SK-N-SH (cell line): ENCODE results near the gene CD34. TPM values are rescaled to one million over a fixed set of nuclear protein-coding genes. Genes with fewer than 3 reads are reported as not detected.

Experiments used
- CTCF ChIA-PET: fragments of 300-600, 350-600 bp; formaldehyde crosslinking; extraction: SDS; loops from one replicate; lab custom pipeline; 2021; lab: Yijun Ruan, JAX
- POLR2A ChIA-PET: fragments of 350-600 bp; sonication (Branson Sonifier 250); formaldehyde crosslinking; extraction: SDS; loops from one replicate; lab custom pipeline; 2020; ENCODE audit warnings: antibody characterized with exemption, inconsistent platforms; lab: Yijun Ruan, JAX
- DNase-seq: peaks from one replicate; pipeline ENCODE4 v3.0.0; 2012
- H2AFZ ChIP-seq: fragments of 200-600 bp; sonication (generic); 2 replicates; pipeline ENCODE4 v1.8.1; 2016; ENCODE audit warnings: antibody characterized with exemption, mild to moderate bottlenecking, low read depth
- H3F3A ChIP-seq: fragments of 200-600 bp; sonication (generic); replicated peaks from 2 replicates; pipeline ENCODE3; 2016; ENCODE audit warnings: antibody characterized with exemption, mild to moderate bottlenecking; ENCODE audit not compliant: insufficient read depth
- H3K27ac ChIP-seq, 2 experiments: fragments of 200-500 bp in 1 of 2; fragments of 200-600 bp in 1 of 2; sonication (Bioruptor generic) in 1 of 2; sonication (generic), shearing (Covaris generic) in 1 of 2; 2 replicates each; pipeline versions ENCODE4 v1.5.1 to v1.6.1; 2014 to 2016; ENCODE audit warnings: low read depth in 2 of 2, inconsistent platforms in 1 of 2, low read length in 1 of 2, mild to moderate bottlenecking in 1 of 2, mixed read lengths in 1 of 2
- H3K27me3 ChIP-seq: fragments of 200-600 bp; sonication (generic), shearing (Covaris generic); 2 replicates; pipeline ENCODE4 v1.6.1; 2016; ENCODE audit warnings: mixed run types; ENCODE audit not compliant: insufficient read depth
- H3K36me3 ChIP-seq, 2 experiments: fragments of 200-500 bp in 1 of 2; fragments of 200-600 bp in 1 of 2; sonication (Bioruptor generic) in 1 of 2; sonication (generic) in 1 of 2; replicated peaks in 1 of 2; 2 replicates each; pipeline versions ENCODE3 to v1.5.1; 2014 to 2016; ENCODE audit warnings: low read length in 1 of 2, mild to moderate bottlenecking in 1 of 2; ENCODE audit not compliant: insufficient read depth in 2 of 2, control insufficient read depth in 1 of 2
- H3K4me1 ChIP-seq, 2 experiments: fragments of 200-500 bp in 1 of 2; fragments of 200-600 bp in 1 of 2; sonication (Bioruptor generic) in 1 of 2; sonication (generic), shearing (Covaris generic) in 1 of 2; 2 replicates each; pipeline versions ENCODE4 v1.5.1 to v1.6.1; 2014 to 2016; ENCODE audit warnings: low read depth in 1 of 2, low read length in 1 of 2, mixed run types in 1 of 2; ENCODE audit not compliant: insufficient read depth in 2 of 2, control insufficient read depth in 1 of 2
- H3K4me2 ChIP-seq: fragments of 200-600 bp; sonication (generic), shearing (Covaris generic); 2 replicates; pipeline ENCODE4 v1.6.1; 2017; ENCODE audit warnings: mixed run types
- H3K4me3 ChIP-seq, 2 experiments: fragments of 200-500 bp in 1 of 2; fragments of 200-600 bp in 1 of 2; sonication (Bioruptor generic) in 1 of 2; sonication (generic), shearing (Covaris generic) in 1 of 2; 2 replicates each; pipeline versions ENCODE4 v1.5.1 to v1.8.1; 2014 to 2016; ENCODE audit warnings: low read depth in 2 of 2, inconsistent platforms in 1 of 2, low read length in 1 of 2, mild to moderate bottlenecking in 1 of 2, mixed read lengths in 1 of 2, moderate library complexity in 1 of 2
- H3K79me2 ChIP-seq: fragments of 200-600 bp; sonication (generic); 2 replicates; pipeline ENCODE4 v1.8.1; 2017; ENCODE audit warnings: mild to moderate bottlenecking; ENCODE audit not compliant: insufficient read depth
- H3K9ac ChIP-seq: fragments of 200-600 bp; sonication (generic); 2 replicates; pipeline ENCODE4 v1.6.1; 2017; ENCODE audit warnings: mixed run types
- H3K9me2 ChIP-seq: fragments of 200-600 bp; sonication (generic); 2 replicates; pipeline ENCODE4 v1.6.1; 2017; ENCODE audit warnings: mixed run types
- H3K9me3 ChIP-seq: fragments of 200-600 bp; sonication (generic); 2 replicates; pipeline ENCODE4 v1.6.1; 2017; ENCODE audit warnings: mixed run types, mild to moderate bottlenecking, moderate library complexity
- H4K20me1 ChIP-seq: fragments of 200-600 bp; sonication (generic); 2 replicates; pipeline ENCODE4 v1.6.1; 2017; ENCODE audit warnings: mild to moderate bottlenecking, mixed run types; ENCODE audit not compliant: insufficient read depth
- CTCF ChIP-seq: fragments of 200-600 bp; sonication (generic); IDR thresholded peaks from 2 replicates; pipeline ENCODE4 v1.6.1; 2017; ENCODE audit warnings: antibody characterized with exemption, mild to moderate bottlenecking, moderate library complexity
- EP300 ChIP-seq, 2 experiments: IDR thresholded peaks; 2 replicates each; pipeline versions ENCODE4 v1.4.0 to v1.6.1; 2012; ENCODE audit warnings: borderline replicate concordance in 1 of 2, low read depth in 1 of 2, low read length in 1 of 2
- FOSL2 ChIP-seq: IDR thresholded peaks from 2 replicates; pipeline ENCODE4 v1.4.0; 2012; ENCODE audit warnings: low read depth, mild to moderate bottlenecking, moderate library complexity, borderline replicate concordance
- GABPA ChIP-seq: IDR thresholded peaks from 2 replicates; pipeline ENCODE4 v1.4.0; 2012; ENCODE audit warnings: low read depth, mild to moderate bottlenecking
- GATA2 ChIP-seq: sonication (generic); formaldehyde crosslinking; IDR thresholded peaks from 2 replicates; pipeline ENCODE4 v1.5.0; 2020; ENCODE audit warnings: mild to moderate bottlenecking, missing genetic modification reagents
- JUND ChIP-seq: IDR thresholded peaks from 2 replicates; pipeline ENCODE4 v1.4.0; 2012
- NFIC ChIP-seq: IDR thresholded peaks from 2 replicates; pipeline ENCODE4 v1.4.0; 2012; ENCODE audit warnings: borderline replicate concordance
- PBX3 ChIP-seq: IDR thresholded peaks from 2 replicates; pipeline ENCODE4; 2012
- POLR2AphosphoS5 ChIP-seq: IDR thresholded peaks from 2 replicates; pipeline ENCODE4 v1.6.1; 2012; ENCODE audit warnings: low read depth, low read length
- REST ChIP-seq: IDR thresholded peaks from 2 replicates; pipeline ENCODE4 v1.6.1; 2012; ENCODE audit warnings: mild to moderate bottlenecking, low read depth, low read length, moderate library complexity
- RFX5 ChIP-seq: IDR thresholded peaks from 2 replicates; pipeline ENCODE4 v1.6.1; 2012; ENCODE audit warnings: mild to moderate bottlenecking, improper control_type of control experiment, low read length
- RXRA ChIP-seq: IDR thresholded peaks from 2 replicates; pipeline ENCODE4 v1.4.0; 2012; ENCODE audit warnings: low read depth, mild to moderate bottlenecking, borderline replicate concordance
- SMC3 ChIP-seq: IDR thresholded peaks from 2 replicates; pipeline ENCODE4 v1.6.1; 2012; ENCODE audit warnings: low read depth, low read length, improper control_type of control experiment
- USF2 ChIP-seq: fragments of 150-350 bp; IDR thresholded peaks from 2 replicates; pipeline ENCODE4 v1.6.1; 2017; ENCODE audit warnings: antibody characterized with exemption, low read length, low read depth, borderline replicate concordance
- YY1 ChIP-seq: IDR thresholded peaks from 2 replicates; pipeline ENCODE4 v1.4.0; 2012; ENCODE audit warnings: low read depth, mild to moderate bottlenecking
- ZBTB33 ChIP-seq: IDR thresholded peaks from 2 replicates; pipeline ENCODE4 v1.4.0; 2012; ENCODE audit warnings: low read depth, borderline replicate concordance
- WGBS: methylation state at CpG from one replicate; pipeline ENCODE4 v1.1.6; 2017; ENCODE audit warnings: low lambda C conversion rate; 5-methylcytosine and 5-hydroxymethylcytosine counted together
- polyA plus RNA-seq, 3 experiments: library from polyadenylated mRNA; depleted of rRNA; stranded (reverse); fragments of >200 nt; gene quantifications; 2 replicates each; pipeline ENCODE4 v1.2.3, GENCODE V29; 2012

The CD34 gene
- polyA plus RNA-seq, 1 of the 3 experiments (the other 2 are of a cell fraction) = 0.59 TPM

GRCh38 chr1:207918011-207918410 lies 7.1 kb upstream of the CD34 start (continued):
- TF ChIP-seq SMC3 = no peak
- TF ChIP-seq YY1 = no peak
- no peak for TF ChIP-seq RFX5
- TF ChIP-seq CTCF = no peak
- no peak for TF ChIP-seq GATA2
- no peak for TF ChIP-seq EP300 (IDR thresholded peaks at IDR 0.05; ENCODE audit: borderline replicate concordance in 1 of 2, low read depth in 1 of 2, low read length in 1 of 2)
- no peak for TF ChIP-seq ZBTB33
- no peak for TF ChIP-seq JUND
- TF ChIP-seq NFIC = no peak

GRCh38 chr1:207917080-207917479 lies 6.2 kb upstream of the CD34 start:
- DNase-seq = no peak
- no peak for TF ChIP-seq CTCF
- no peak for TF ChIP-seq RXRA
- TF ChIP-seq POLR2AphosphoS5 = no peak
- no peak for TF ChIP-seq REST
- no peak for TF ChIP-seq USF2
- no peak for TF ChIP-seq GABPA
- TF ChIP-seq FOSL2 = no peak
- TF ChIP-seq YY1 = no peak
- TF ChIP-seq PBX3 = no peak
- no peak for TF ChIP-seq EP300 (IDR thresholded peaks at IDR 0.05; ENCODE audit: borderline replicate concordance in 1 of 2, low read depth in 1 of 2, low read length in 1 of 2)
- TF ChIP-seq, all 33 proteins: peak for 0
- peaks cover 5% of the 10 kb centered on the region for H3F3A ChIP-seq
- 87% methylated on average over 4 of the region's 4 CpGs for WGBS
- peaks cover 0 to 7% of the 10 kb centered on the region in 2 experiments; a peak in 1 of 4 replicates for H3K4me1 ChIP-seq
- H3K9me3 ChIP-seq = no peaks in the 10 kb centered on the region
- no peaks in the 10 kb centered on the region for H3K9me2 ChIP-seq
- no peak overlapping the region for H3K4me2 ChIP-seq
- H4K20me1 ChIP-seq = no peaks in the 10 kb centered on the region
- POLR2A ChIA-PET = no interaction called here
- no peak overlapping the region for H2AFZ ChIP-seq
- CTCF ChIA-PET = interaction anchor here (1.2 to 2.3 kb wide), 2 partner anchors 32 to 47 kb away, joined by 6 to 11 read pairs; no protein-coding TSS in a partner anchor
- no peak overlapping the region for H3K9ac ChIP-seq
- H3K4me3 ChIP-seq = no peak overlapping the region
- no peaks in the 10 kb centered on the region for H3K36me3 ChIP-seq
- no peak overlapping the region for H3K27ac ChIP-seq
- peaks cover 23% of the 10 kb centered on the region for H3K27me3 ChIP-seq
- no peaks in the 10 kb centered on the region for H3K79me2 ChIP-seq
